H1 (cell line): ENCODE results near the gene MSMP. TPM values are rescaled to one million over a fixed set of nuclear protein-coding genes. Genes with fewer than 3 reads are reported as not detected.

Experiments used
- CTCF ChIA-PET: fragments of 300-600 bp; sonication (Branson Sonifier 250); formaldehyde crosslinking; loops from one replicate; lab custom pipeline; 2021; ENCODE audit not compliant: partially characterized antibody; lab: Charles Lee
- POLR2A ChIA-PET: fragments of 300-600 bp; sonication (Branson Sonifier 250); formaldehyde crosslinking; loops from one replicate; lab custom pipeline; 2021; ENCODE audit warnings: inconsistent platforms; ENCODE audit not compliant: partially characterized antibody; lab: Charles Lee
- DNase-seq, 2 experiments: peaks; one replicate each; pipeline versions ENCODE4 v3.0.0 to v3.0.0-alpha.2; 2010 to 2022; ENCODE audit warnings: low spot score in 2 of 2, low read depth in 1 of 2, mixed read lengths in 1 of 2
- FAIRE-seq: peaks from 2 replicates; lab custom pipeline; 2011; peaks lifted over from hg19 to GRCh38; lab: Jason Lieb, UNC
- H2AFZ ChIP-seq: 2 replicates; pipeline ENCODE4 v1.8.1; 2012; ENCODE audit warnings: low read length, inconsistent platforms
- H2AK5ac ChIP-seq: 2 replicates; pipeline ENCODE4 v1.6.1; 2013; ENCODE audit warnings: low read depth, low read length
- H2BK120ac ChIP-seq: replicated peaks from 2 replicates; pipeline ENCODE3; 2013; ENCODE audit warnings: low read depth, low read length, inconsistent platforms
- H2BK12ac ChIP-seq: 2 replicates; pipeline ENCODE4 v1.6.1; 2013; ENCODE audit warnings: low read depth, low read length
- H2BK15ac ChIP-seq: 2 replicates; pipeline ENCODE4 v1.6.1; 2013; ENCODE audit warnings: low read length
- H2BK20ac ChIP-seq: 2 replicates; pipeline ENCODE4 v1.6.1; 2013; ENCODE audit warnings: low read length
- H2BK5ac ChIP-seq: 2 replicates; pipeline ENCODE4 v1.6.1; 2013; ENCODE audit warnings: low read depth, low read length
- H3K14ac ChIP-seq: 2 replicates; pipeline ENCODE4 v1.6.1; 2013; ENCODE audit warnings: inconsistent platforms; ENCODE audit not compliant: insufficient read length
- H3K18ac ChIP-seq: 2 replicates; pipeline ENCODE4 v1.6.1; 2013; ENCODE audit warnings: low read length; ENCODE audit errors: extremely low read depth
- H3K23ac ChIP-seq: 2 replicates; pipeline ENCODE4 v1.6.1; 2013; ENCODE audit warnings: inconsistent platforms; ENCODE audit not compliant: insufficient read length
- H3K23me2 ChIP-seq: 2 replicates; pipeline ENCODE4 v1.6.1; 2013; ENCODE audit warnings: low read depth, low read length
- H3K27ac ChIP-seq: 2 replicates; pipeline ENCODE4 v1.6.1; 2011; ENCODE audit warnings: low read depth, low read length, inconsistent platforms
- H3K27me3 ChIP-seq, 4 experiments: replicated peaks in 1 of 4; 1 replicate in 1 of 4; 2 replicates in 3 of 4; pipeline versions ENCODE4 v1.6.1 to v1.8.1; 2011 to 2013; ENCODE audit warnings: low read length in 3 of 4, mild to moderate bottlenecking in 3 of 4, inconsistent platforms in 2 of 4, mixed read lengths in 2 of 4, moderate library complexity in 1 of 4; ENCODE audit not compliant: control insufficient read depth in 3 of 4, insufficient read depth in 3 of 4; ENCODE audit errors: extremely low read depth in 1 of 4
- H3K36me3 ChIP-seq, 4 experiments: 2 replicates each; pipeline versions ENCODE4 v1.6.1 to v1.8.1; 2011 to 2013; ENCODE audit warnings: mild to moderate bottlenecking in 4 of 4, low read length in 3 of 4, moderate library complexity in 2 of 4, control low read depth in 1 of 4, inconsistent platforms in 1 of 4; ENCODE audit not compliant: insufficient read depth in 4 of 4, control insufficient read depth in 2 of 4
- H3K4ac ChIP-seq: replicated peaks from 2 replicates; pipeline ENCODE3; 2013; ENCODE audit warnings: low read length, low read depth, mixed read lengths, inconsistent platforms; ENCODE audit not compliant: insufficient read length
- H3K4me1 ChIP-seq, 4 experiments: replicated peaks in 1 of 4; 1 replicate in 1 of 4; 2 replicates in 3 of 4; pipeline versions ENCODE4 v1.6.1 to v1.8.1; 2011 to 2013; ENCODE audit warnings: low read length in 3 of 4, inconsistent platforms in 2 of 4, mixed read lengths in 1 of 4; ENCODE audit not compliant: insufficient read depth in 4 of 4, control insufficient read depth in 3 of 4
- H3K4me2 ChIP-seq, 2 experiments: 2 replicates each; pipeline versions ENCODE4 v1.6.1 to v1.8.1; 2011 to 2013; ENCODE audit warnings: low read depth in 2 of 2, low read length in 2 of 2, control low read depth in 1 of 2, inconsistent platforms in 1 of 2, mild to moderate bottlenecking in 1 of 2; ENCODE audit not compliant: insufficient read depth in 1 of 2
- H3K4me3 ChIP-seq, 4 experiments: fragments of 200-600, 300-600 bp in 1 of 4; sonication (generic), shearing (Covaris generic), sonication (Bioruptor Twin) in 1 of 4; 2 replicates each; pipeline versions ENCODE4 v1.5.1 to v1.8.1; 2011 to 2016; ENCODE audit warnings: low read length in 4 of 4, low read depth in 3 of 4, control low read depth in 2 of 4, inconsistent platforms in 2 of 4, mild to moderate bottlenecking in 2 of 4, mixed read lengths in 1 of 4, moderate library complexity in 1 of 4; ENCODE audit not compliant: insufficient read depth in 2 of 4; ENCODE audit errors: extremely low read depth in 1 of 4
- H3K56ac ChIP-seq: replicated peaks from 2 replicates; pipeline ENCODE3; 2013; ENCODE audit warnings: low read depth, mild to moderate bottlenecking, mixed read lengths, low read length, inconsistent platforms; ENCODE audit not compliant: insufficient read length
- H3K79me1 ChIP-seq: 2 replicates; pipeline ENCODE4 v1.6.1; 2013; ENCODE audit warnings: low read depth, low read length, control low read depth
- H3K79me2 ChIP-seq, 2 experiments: 2 replicates each; pipeline versions ENCODE4 v1.6.1 to v1.8.1; 2012 to 2013; ENCODE audit warnings: low read length in 2 of 2, mild to moderate bottlenecking in 2 of 2, inconsistent platforms in 1 of 2; ENCODE audit not compliant: insufficient read depth in 2 of 2, control insufficient read depth in 1 of 2
- H3K9ac ChIP-seq, 4 experiments: replicated peaks in 1 of 4; 1 replicate in 1 of 4; 2 replicates in 3 of 4; pipeline versions ENCODE4 v1.6.1 to v1.8.1; 2011 to 2013; ENCODE audit warnings: low read depth in 3 of 4, low read length in 3 of 4, control low read depth in 2 of 4, mild to moderate bottlenecking in 2 of 4, moderate library complexity in 2 of 4, inconsistent platforms in 1 of 4; ENCODE audit errors: extremely low read depth in 1 of 4
- H3K9me3 ChIP-seq, 2 experiments: 2 replicates each; pipeline versions ENCODE4 v1.6.1 to v1.8.1; 2012 to 2013; ENCODE audit warnings: mild to moderate bottlenecking in 2 of 2, moderate library complexity in 2 of 2, control low read depth in 1 of 2, inconsistent platforms in 1 of 2, low read depth in 1 of 2, low read length in 1 of 2, mixed read lengths in 1 of 2; ENCODE audit not compliant: insufficient read depth in 2 of 2
- H4K20me1 ChIP-seq, 2 experiments: replicated peaks in 1 of 2; 2 replicates each; pipeline versions ENCODE3 to v1.8.1; 2011 to 2013; ENCODE audit warnings: inconsistent platforms in 2 of 2, low read length in 2 of 2, mild to moderate bottlenecking in 1 of 2; ENCODE audit not compliant: insufficient read depth in 2 of 2, control insufficient read depth in 1 of 2
- H4K5ac ChIP-seq: 2 replicates; pipeline ENCODE4 v1.6.1; 2013; ENCODE audit warnings: low read length, low read depth, mixed read lengths, inconsistent platforms; ENCODE audit not compliant: insufficient read length
- H4K8ac ChIP-seq: 2 replicates; pipeline ENCODE4 v1.8.0; 2013; ENCODE audit warnings: mild to moderate bottlenecking, moderate library complexity, low read length, inconsistent platforms; ENCODE audit not compliant: insufficient read depth; ENCODE audit errors: extremely low read depth
- H4K91ac ChIP-seq: replicated peaks from 2 replicates; pipeline ENCODE3; 2013; ENCODE audit warnings: low read length, mixed read lengths, inconsistent platforms; ENCODE audit not compliant: insufficient read length
- ASH2L ChIP-seq: fragments of 200-600, 300-600 bp; sonication (generic); IDR thresholded peaks from one replicate; pipeline ENCODE4 v1.7.1; 2017; ENCODE audit warnings: low read length
- BACH1 ChIP-seq: IDR thresholded peaks from 2 replicates; pipeline ENCODE4 v1.6.1; 2012; ENCODE audit warnings: low read length, improper control_type of control experiment
- NANOG ChIP-seq: IDR thresholded peaks from 2 replicates; pipeline ENCODE4 v1.6.1; 2011; ENCODE audit warnings: low read length, low read depth, mild to moderate bottlenecking, inconsistent platforms; ENCODE audit not compliant: insufficient read depth, poor library complexity, severe bottlenecking
- POLR2A ChIP-seq, 2 experiments: IDR thresholded peaks; 1 replicate in 1 of 2; 2 replicates in 1 of 2; pipeline ENCODE4 v1.6.1; 2011; ENCODE audit warnings: low read depth in 2 of 2, low read length in 2 of 2, mild to moderate bottlenecking in 2 of 2; ENCODE audit errors: control extremely low read depth in 1 of 2
- SP2 ChIP-seq: IDR thresholded peaks from 2 replicates; pipeline ENCODE4 v1.6.1; 2012; ENCODE audit warnings: mild to moderate bottlenecking, low read length, inconsistent platforms
- SP4 ChIP-seq: IDR thresholded peaks from 2 replicates; pipeline ENCODE4 v1.6.1; 2012; ENCODE audit warnings: low read length, inconsistent platforms
- TBP ChIP-seq: IDR thresholded peaks from 2 replicates; pipeline ENCODE4 v1.6.1; 2011; ENCODE audit warnings: low read depth, low read length, improper control_type of control experiment
- TEAD4 ChIP-seq: IDR thresholded peaks from 2 replicates; pipeline ENCODE4 v1.6.1; 2012; ENCODE audit warnings: low read depth, low read length, inconsistent platforms, mixed read lengths
- ZNF274 ChIP-seq: IDR thresholded peaks from 2 replicates; pipeline ENCODE4 v1.7.0; 2012; ENCODE audit warnings: low read length, borderline replicate concordance; ENCODE audit errors: extremely low read depth
- WGBS, 2 experiments: shearing (Covaris generic) in 1 of 2; methylation state at CpG; one replicate each; pipeline versions ENCODE4 v1.1.6 to v1.1.7; 2013 to 2015; ENCODE audit warnings: low lambda C conversion rate in 2 of 2, mixed read lengths in 2 of 2, inconsistent platforms in 1 of 2, low coverage in 1 of 2, missing lambda C conversion rate in 1 of 2; ENCODE audit not compliant: insufficient replicate concordance in 2 of 2, insufficient coverage in 1 of 2, insufficient read length in 1 of 2; ENCODE audit errors: extremely low coverage in 1 of 2, missing lambda C conversion rate in 1 of 2; 5-methylcytosine and 5-hydroxymethylcytosine counted together
- polyA plus RNA-seq, 7 experiments: library from polyadenylated mRNA; depleted of rRNA in 3 of 7; stranded (reverse) in 5 of 7; unstranded in 2 of 7; fragments of >200 nt in 5 of 7; fragments of 200-250 nt in 2 of 7; gene quantifications; 1 replicate in 5 of 7; 2 replicates in 1 of 7; 4 replicates in 1 of 7; pipeline versions ENCODE4 v1.2.1 to v1.2.3, GENCODE V29; 2011 to 2013; ENCODE audit warnings: missing spikeins in 2 of 7, mixed read lengths in 2 of 7
- total RNA-seq: library from RNA; stranded (reverse); fragmentation: NEBNext Ultra II Directional; extraction: Animal tissue kit (Norgen Biotek cat#: 25700); gene quantifications from 2 replicates; pipeline ENCODE4 v1.2.1, GENCODE V29; 2021
- TF ChIP-seq, protein P1 (sequence below), 3 experiments: IDR thresholded peaks; 1 replicate in 2 of 3; 2 replicates in 1 of 3; pipeline versions ENCODE4 v1.5.1 to v1.6.1; 2011; ENCODE audit warnings: low read length in 3 of 3, mild to moderate bottlenecking in 3 of 3, inconsistent platforms in 2 of 3, low read depth in 1 of 3, moderate library complexity in 1 of 3; ENCODE audit not compliant: insufficient read depth in 1 of 3; ENCODE audit errors: control extremely low read depth in 1 of 3

MSMP gene
- total and polyA plus RNA-seq, 2 of the 8 experiments (the other 6 are each of a cell fraction or from before 2014, with no cell fraction given): 0.53 TPM; not detected in 1

DNA sequence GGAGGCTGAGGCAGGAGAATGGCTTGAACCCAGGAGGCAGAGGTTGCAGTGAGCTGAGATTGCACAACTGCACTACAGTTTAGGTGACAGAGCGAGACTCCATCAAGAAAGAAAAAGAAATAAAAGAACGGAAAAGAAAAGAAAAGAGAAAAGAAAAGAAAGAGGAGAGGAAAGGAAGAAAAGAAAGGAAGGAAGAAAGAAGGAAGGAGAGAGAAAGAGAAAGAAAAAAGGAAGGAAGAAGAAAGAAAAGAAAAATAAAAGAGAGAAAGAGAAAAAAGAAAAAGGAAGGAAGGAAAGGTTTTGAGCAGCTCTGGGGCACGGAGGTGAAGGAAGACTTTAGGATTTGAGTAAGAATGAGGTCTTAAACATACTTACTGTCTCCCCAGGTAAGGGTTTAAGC lies 40.5 kb downstream of the MSMP start:
- WGBS, 2 experiments: 81% methylated on average over 2 of the region's 3 CpGs; no CpG with 5 or more reads in 1 of the 2 experiments
- Histone ChIP-seq H3K36me3 (peaks cover 25 to 85% (median 56%) of the 10 kb centered on the region in 4 experiments; a peak in 7 of 8 replicates), H3K56ac (no peak overlapping the region), H2AK5ac (no peak overlapping the region), H3K79me1 (peaks cover 3% of the 10 kb centered on the region; the same call in 1 of the 2 replicates), H3K9me3 (no peaks in the 10 kb centered on the region), H3K27ac (no peak overlapping the region), H3K4ac (no peak overlapping the region), H3K18ac (no peak overlapping the region), H3K23me2 (no peaks in the 10 kb centered on the region), H4K20me1 (peaks cover 0 to 2% of the 10 kb centered on the region in 2 experiments), H4K5ac (no peak overlapping the region), H3K14ac (no peak overlapping the region), H3K4me3 (no peak overlapping the region), H3K27me3 (no peaks in the 10 kb centered on the region), H3K79me2 (no peaks in the 10 kb centered on the region), H2BK20ac (no peak overlapping the region), H3K4me2 (no peak overlapping the region), H2BK15ac (no peak overlapping the region), H2AFZ (no peak overlapping the region), H4K8ac (no peak overlapping the region), H3K23ac (no peak overlapping the region), H2BK5ac (no peak overlapping the region), H2BK120ac (no peak overlapping the region)
- CTCF ChIA-PET: interaction anchor here (1.2 to 13.8 kb wide), 8 partner anchors 8 to 102 kb away, joined by 3 to 199 read pairs (median 16); partner anchors contain the start of genes ARHGEF39, CCDC107, CREB3 and RMRP
- DNase-seq: no peak
- TF ChIP-seq ZNF274 (no peak), SP2 (no peak), NANOG (no peak), POLR2A (IDR thresholded peaks at IDR 0.05; ENCODE audit: control extremely low read depth in 1 of 2, low read depth in 2 of 2, low read length in 2 of 2) (no peak), TBP (no peak), ASH2L (no peak), TEAD4 (no peak), SP4 (no peak), BACH1 (no peak)
- TF ChIP-seq, protein P1, sequence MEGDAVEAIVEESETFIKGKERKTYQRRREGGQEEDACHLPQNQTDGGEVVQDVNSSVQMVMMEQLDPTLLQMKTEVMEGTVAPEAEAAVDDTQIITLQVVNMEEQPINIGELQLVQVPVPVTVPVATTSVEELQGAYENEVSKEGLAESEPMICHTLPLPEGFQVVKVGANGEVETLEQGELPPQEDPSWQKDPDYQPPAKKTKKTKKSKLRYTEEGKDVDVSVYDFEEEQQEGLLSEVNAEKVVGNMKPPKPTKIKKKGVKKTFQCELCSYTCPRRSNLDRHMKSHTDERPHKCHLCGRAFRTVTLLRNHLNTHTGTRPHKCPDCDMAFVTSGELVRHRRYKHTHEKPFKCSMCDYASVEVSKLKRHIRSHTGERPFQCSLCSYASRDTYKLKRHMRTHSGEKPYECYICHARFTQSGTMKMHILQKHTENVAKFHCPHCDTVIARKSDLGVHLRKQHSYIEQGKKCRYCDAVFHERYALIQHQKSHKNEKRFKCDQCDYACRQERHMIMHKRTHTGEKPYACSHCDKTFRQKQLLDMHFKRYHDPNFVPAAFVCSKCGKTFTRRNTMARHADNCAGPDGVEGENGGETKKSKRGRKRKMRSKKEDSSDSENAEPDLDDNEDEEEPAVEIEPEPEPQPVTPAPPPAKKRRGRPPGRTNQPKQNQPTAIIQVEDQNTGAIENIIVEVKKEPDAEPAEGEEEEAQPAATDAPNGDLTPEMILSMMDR (IDR thresholded peaks at IDR 0.05; ENCODE audit: control extremely low read depth in 1 of 3, insufficient read depth in 1 of 3, low read depth in 1 of 3, low read length in 3 of 3): no peak
- TF ChIP-seq, all 59 proteins: peak for 0
- POLR2A ChIA-PET: interaction anchor here (0.7 to 10.5 kb wide), 5 partner anchors 8 to 42 kb away, joined by 3 to 51 read pairs (median 3); no protein-coding TSS in a partner anchor
- no peak overlapping the region for H4K91ac ChIP-seq
- no peak overlapping the region for H2BK12ac ChIP-seq
- H3K9ac ChIP-seq: no peak overlapping the region
- no peaks in the 10 kb centered on the region for H3K4me1 ChIP-seq
- no peak for FAIRE-seq
